ENCODE results near the gene METTL9. TPM values are rescaled to one million over a fixed set of nuclear protein-coding genes. Genes with fewer than 3 reads are reported as not detected.

METTL9 gene
- total and polyA plus RNA-seq, 9 of the 15 experiments (the other 6 are each of a cell fraction or from before 2014, with no cell fraction given) = 12.2 to 107 (median 79.1) TPM

GRCh38 chr16:21666772-21667171 is 67.4 kb downstream of the METTL9 start:
- Histone ChIP-seq H3K27ac (ENCODE audit: extremely low read depth, low read depth, low read length) (no peak overlapping the region), H4K20me1 (replicated peaks; ENCODE audit: control insufficient read depth, insufficient read depth, low read length) (no peaks in the 10 kb centered on the region), H3K9ac (ENCODE audit: insufficient read depth in 1 of 2, low read depth in 2 of 2, low read length in 2 of 2) (no peak overlapping the region), H3K4me1 (replicated peaks in 1 of 2; ENCODE audit: control insufficient read depth in 2 of 2, insufficient read depth in 2 of 2, low read length in 2 of 2) (peaks cover 0 to 8% of the 10 kb centered on the region in 2 experiments; a peak in 3 of 5 replicates), H3K9me3 (replicated peaks; ENCODE audit: control insufficient read depth, insufficient read depth, low read depth, low read length) (no peaks in the 10 kb centered on the region), H3K79me2 (ENCODE audit: control insufficient read depth, insufficient read depth, low read length) (no peaks in the 10 kb centered on the region), H3K27me3 (ENCODE audit: control insufficient read depth in 2 of 2, insufficient read depth in 2 of 2, low read length in 2 of 2) (peaks cover 8 to 21% of the 10 kb centered on the region in 2 experiments; a peak in 4 of 5 replicates), H3K9me1 (ENCODE audit: control insufficient read depth, insufficient read depth, low read length) (no peaks in the 10 kb centered on the region), H3K4me2 (ENCODE audit: insufficient read depth, low read length) (no peak overlapping the region), H2AFZ (ENCODE audit: low read depth, low read length) (no peak overlapping the region), H3K4me3 (no peak overlapping the region), H3K36me3 (ENCODE audit: control insufficient read depth, insufficient read depth, low read length) (no peaks in the 10 kb centered on the region)
- POLR2A ChIA-PET = interaction anchor here (0.6 kb wide), 1 partner anchor 21 kb away, joined by 3 read pairs; no protein-coding TSS in a partner anchor
- ATAC-seq (no peak), DNase-seq (ENCODE audit: extremely low read depth in 1 of 4, low spot score in 3 of 4) (no peak), FAIRE-seq (no peak)
- in situ Hi-C loops (cut with MboI) (no loop called here), intact Hi-C loops (cut with micrococcal nuclease) (no loop called here)
- TF ChIP-seq ZNF324 (CRISPR knock-in tag; IDR thresholded peaks at IDR 0.05) = no peak
- no peak for TF ChIP-seq MIER1 (IDR thresholded peaks at IDR 0.05; ENCODE audit: low read depth)
- TF ChIP-seq ESRRA (IDR thresholded peaks at IDR 0.05; ENCODE audit: borderline replicate concordance, low read depth) = no peak
- TF ChIP-seq ERF (CRISPR knock-in tag; IDR thresholded peaks at IDR 0.05) = no peak
- TF ChIP-seq PHB2 (IDR thresholded peaks at IDR 0.05; ENCODE audit: low read depth) = no peak
- TF ChIP-seq NR2F6 (CRISPR knock-in tag; IDR thresholded peaks at IDR 0.05) = no peak
- TF ChIP-seq ZNF232 (CRISPR knock-in tag; IDR thresholded peaks at IDR 0.05) = no peak
- TF ChIP-seq NUFIP1 (IDR thresholded peaks at IDR 0.05; ENCODE audit: partially characterized antibody) = no peak
- no peak for TF ChIP-seq DMBX1 (CRISPR knock-in tag; IDR thresholded peaks at IDR 0.05; ENCODE audit: borderline replicate concordance)
- TF ChIP-seq SAFB2 (IDR thresholded peaks at IDR 0.05; ENCODE audit: borderline replicate concordance, low read depth, low read length, severe bottlenecking) = no peak
- no peak for TF ChIP-seq HSF4 (CRISPR knock-in tag; IDR thresholded peaks at IDR 0.05; ENCODE audit: borderline replicate concordance)
- no peak for TF ChIP-seq CBX5 (IDR thresholded peaks at IDR 0.05; ENCODE audit: borderline replicate concordance, low read depth)
- TF ChIP-seq MTA2 (IDR thresholded peaks at IDR 0.05; ENCODE audit: low read depth) = no peak
- no peak for TF ChIP-seq E2F5 (CRISPR knock-in tag; IDR thresholded peaks at IDR 0.05)
- no peak for TF ChIP-seq CTCFL (IDR thresholded peaks at IDR 0.05; ENCODE audit: borderline replicate concordance, insufficient read depth, low read depth, low read length, poor library complexity, severe bottlenecking)
- no peak for TF ChIP-seq ZSCAN29 (IDR thresholded peaks at IDR 0.05)
- BruUV-seq (replicated peaks) = no TSS peak
- 0% methylated on average over 3 of the region's 3 CpGs for WGBS (ENCODE audit: insufficient coverage, low coverage, missing lambda C conversion rate)
- CTCF ChIA-PET (ENCODE audit: low intra/inter-chr PET ratio) = no interaction called here

Data from K562 (cell line).